HepG2 (cell line): ENCODE data around the gene RPL27A. TPM values are rescaled to one million over a fixed set of nuclear protein-coding genes. Genes with fewer than 3 reads are reported as not detected.
A peak's percentile ranks its signal among the peaks of the same experiment; 100 is the strongest.

ENCODE experiments used
- ASH2L ChIP-seq: fragments of 300-600, 200-600 bp; sonication (generic); IDR thresholded peaks from 2 replicates; pipeline ENCODE4 v1.7.0; 2017; ENCODE audit warnings: low read depth, mild to moderate bottlenecking, moderate library complexity, mixed read lengths, low read length; ENCODE audit not compliant: insufficient read length
- CENPT ChIP-seq: sonication (generic); formaldehyde crosslinking; IDR thresholded peaks from 2 replicates; pipeline ENCODE4 v1.8.0; 2022; ENCODE audit warnings: low read depth, mild to moderate bottlenecking, moderate library complexity, missing genetic modification reagents
- DMAP1 ChIP-seq: IDR thresholded peaks from 2 replicates; pipeline ENCODE4 v1.6.1; 2016
- ELF1 ChIP-seq: sonication (generic); formaldehyde crosslinking; IDR thresholded peaks from 2 replicates; pipeline ENCODE4 v1.4.0; 2020; ENCODE audit warnings: missing genetic modification reagents
- ELF4 ChIP-seq: sonication (generic); formaldehyde crosslinking; IDR thresholded peaks from 2 replicates; pipeline ENCODE4 v1.5.0; 2020; ENCODE audit warnings: missing genetic modification reagents, mild to moderate bottlenecking, moderate library complexity, borderline replicate concordance
- FOSL2 ChIP-seq: sonication (generic); formaldehyde crosslinking; IDR thresholded peaks from 2 replicates; pipeline ENCODE4 v1.4.0; 2020; ENCODE audit warnings: missing genetic modification reagents
- MAFG ChIP-seq: sonication (generic); formaldehyde crosslinking; IDR thresholded peaks from 2 replicates; pipeline ENCODE4 v1.5.1; 2020; ENCODE audit warnings: mild to moderate bottlenecking, missing genetic modification reagents
- NFKB2 ChIP-seq: sonication (generic); formaldehyde crosslinking; IDR thresholded peaks from 2 replicates; pipeline ENCODE4 v1.4.0; 2020; ENCODE audit warnings: missing genetic modification reagents, borderline replicate concordance
- NR3C1 ChIP-seq: sonication (generic); formaldehyde crosslinking; IDR thresholded peaks from 2 replicates; pipeline ENCODE4 v1.4.0; 2020; ENCODE audit warnings: missing genetic modification reagents
- SP5 ChIP-seq: IDR thresholded peaks from 2 replicates; pipeline ENCODE4 v1.6.1; 2016; ENCODE audit warnings: low read depth, borderline replicate concordance
- THAP9 ChIP-seq: sonication (generic); formaldehyde crosslinking; IDR thresholded peaks from 2 replicates; pipeline ENCODE4; 2020; ENCODE audit warnings: missing genetic modification reagents, mild to moderate bottlenecking, borderline replicate concordance
- THYN1 ChIP-seq: sonication (generic); formaldehyde crosslinking; IDR thresholded peaks from 2 replicates; pipeline ENCODE4 v1.8.1; 2023; ENCODE audit warnings: low read depth, mild to moderate bottlenecking, moderate library complexity, missing genetic modification reagents, borderline replicate concordance
- ZBTB20 ChIP-seq: sonication (generic); formaldehyde crosslinking; IDR thresholded peaks from 2 replicates; pipeline ENCODE4 v1.8.1; 2023; ENCODE audit warnings: missing genetic modification reagents, low read depth, mild to moderate bottlenecking, borderline replicate concordance
- ZNF263 ChIP-seq: sonication (generic); formaldehyde crosslinking; IDR thresholded peaks from 2 replicates; pipeline ENCODE4 v1.4.0; 2020; ENCODE audit warnings: missing genetic modification reagents
- ZNF33B ChIP-seq: sonication (generic); formaldehyde crosslinking; IDR thresholded peaks from 2 replicates; pipeline ENCODE4 v1.5.1; 2020; ENCODE audit warnings: mild to moderate bottlenecking, missing genetic modification reagents
- ZNF350 ChIP-seq: sonication (generic); formaldehyde crosslinking; IDR thresholded peaks from 2 replicates; pipeline ENCODE4 v1.4.0; 2020; ENCODE audit warnings: mild to moderate bottlenecking, low read depth, missing genetic modification reagents, borderline replicate concordance
- ZNF362 ChIP-seq: sonication (generic); formaldehyde crosslinking; IDR thresholded peaks from 2 replicates; pipeline ENCODE4 v1.4.0; 2020; ENCODE audit warnings: missing genetic modification reagents, mild to moderate bottlenecking, borderline replicate concordance
- ZNF670 ChIP-seq: sonication (generic); formaldehyde crosslinking; IDR thresholded peaks from 2 replicates; pipeline ENCODE4 v1.8.0; 2022; ENCODE audit warnings: mild to moderate bottlenecking, missing genetic modification reagents, borderline replicate concordance
- ZNF768 ChIP-seq: sonication (generic); formaldehyde crosslinking; IDR thresholded peaks from 2 replicates; pipeline ENCODE4 v1.4.0; 2020; ENCODE audit warnings: missing genetic modification reagents
- ZSCAN29 ChIP-seq: sonication (generic); formaldehyde crosslinking; conservative IDR thresholded peaks from 2 replicates; pipeline ENCODE4 v1.4.0; 2020; ENCODE audit warnings: mild to moderate bottlenecking, missing genetic modification reagents
- ZSCAN30 ChIP-seq: sonication (generic); formaldehyde crosslinking; IDR thresholded peaks from 2 replicates; pipeline ENCODE4 v1.5.0; 2020; ENCODE audit warnings: mild to moderate bottlenecking, missing genetic modification reagents
- polyA plus RNA-seq, 8 experiments: library from polyadenylated mRNA; depleted of rRNA in 3 of 8; stranded (reverse) in 7 of 8; unstranded in 1 of 8; fragments of >200 nt; fragmentation: Illumina TruSeq in 4 of 8; extraction: Trizol in 4 of 8; gene quantifications; 2 replicates each; pipeline versions ENCODE4 v1.2.1 to v1.2.3, GENCODE V29; 2011 to 2016; ENCODE audit warnings: low read depth in 4 of 8, missing spikeins in 1 of 8, mixed read lengths in 1 of 8; ENCODE audit not compliant: insufficient read depth in 1 of 8
- total RNA-seq, 5 experiments: library from RNA; depleted of rRNA; stranded (reverse); fragments of >200 nt; fragmentation: Illumina TruSeq; extraction: Trizol; gene quantifications; 2 replicates each; pipeline ENCODE4 v1.2.3, GENCODE V29; 2016; ENCODE audit warnings: low read depth in 1 of 5
- TF ChIP-seq, protein P1 (sequence below), 2 experiments: sonication (generic) in 1 of 2; formaldehyde crosslinking in 1 of 2; IDR thresholded peaks; 2 replicates each; pipeline versions ENCODE4 v1.5.1 to v1.6.1; 2011 to 2020; ENCODE audit warnings: borderline replicate concordance in 1 of 2, low read depth in 1 of 2, low read length in 1 of 2, mild to moderate bottlenecking in 1 of 2, missing genetic modification reagents in 1 of 2, moderate library complexity in 1 of 2

RPL27A gene
- total and polyA plus RNA-seq, 2 of the 13 experiments (the other 11 are each of a cell fraction or from before 2014, with no cell fraction given), result 1,531 to 2,153 TPM

DNA sequence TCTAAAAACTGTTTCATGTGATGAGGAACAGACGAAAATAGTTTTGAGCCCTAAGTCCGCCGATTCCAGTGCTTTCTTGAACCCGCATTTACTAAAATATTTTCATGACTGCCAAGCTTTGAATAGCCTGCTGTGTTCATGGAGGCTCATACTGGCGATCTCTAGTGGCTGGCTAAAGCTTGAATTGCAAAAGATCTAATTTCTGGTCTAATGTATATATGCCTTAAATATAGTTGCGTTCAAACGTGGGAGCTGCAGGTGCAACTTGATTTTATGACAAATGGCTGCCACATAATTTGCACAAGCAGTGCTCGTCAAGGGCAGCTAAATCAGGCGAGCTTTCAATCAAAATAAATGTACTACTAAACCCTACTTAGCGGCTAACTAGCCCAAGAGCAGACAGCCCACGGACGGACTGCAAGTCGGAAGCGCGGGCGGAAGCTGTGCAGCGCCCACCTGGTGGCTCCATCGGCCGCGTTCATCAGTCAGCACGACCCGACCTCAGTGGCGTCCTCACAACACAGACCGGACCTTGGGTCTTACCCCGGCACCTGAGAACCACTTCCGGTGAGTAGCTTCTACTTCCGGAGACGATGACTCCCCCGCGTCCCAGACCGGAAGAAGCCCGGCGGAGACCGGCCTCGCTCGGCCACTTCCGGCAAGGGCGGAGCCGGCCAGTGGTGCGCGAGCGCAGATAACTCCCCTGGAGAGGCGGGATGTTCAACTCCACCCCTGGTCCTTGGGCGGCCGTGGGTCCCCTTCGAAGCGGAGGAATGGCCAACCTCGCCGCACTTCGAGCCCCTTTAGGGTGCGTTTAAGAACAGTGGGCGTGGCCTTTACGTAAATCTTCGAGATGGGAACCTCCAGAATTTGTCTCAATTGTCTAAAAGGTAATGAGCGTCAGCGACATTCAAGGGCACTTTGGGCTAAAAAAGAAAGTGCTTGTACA lies 6.1 kb downstream of the RPL27A start (continued):
- TF ChIP-seq THAP9 (CRISPR knock-in tag) (peak; percentile 96), ELF1 (peak; percentile 98), ZSCAN30 (CRISPR knock-in tag) (0 out of 2 replicates have a peak, but pooled peaks have one; percentile 29), ZNF33B (CRISPR knock-in tag) (no peak), ZBTB20 (CRISPR knock-in tag) (peak; percentile 72; the same call in 1 of the 2 replicates), ZNF768 (CRISPR knock-in tag) (peak; percentile 89), THYN1 (CRISPR knock-in tag) (no peak), DMAP1 (CRISPR knock-in tag) (peak; percentile 69; the same call in 1 of the 2 replicates), CENPT (CRISPR knock-in tag) (peak; percentile 79; the same call in 1 of the 2 replicates), ZNF263 (CRISPR knock-in tag) (peak; percentile 77), ZNF670 (CRISPR knock-in tag) (peak; percentile 76), ZNF350 (peak; percentile 94), NFKB2 (peak; percentile 87), NR3C1 (CRISPR knock-in tag) (no peak), SP5 (peak; percentile 67; the same call in 1 of the 2 replicates), ZNF362 (peak; percentile 43; the same call in 1 of the 2 replicates), ASH2L (peak; percentile 84), ELF4 (CRISPR knock-in tag) (peak; percentile 86), FOSL2 (peak; percentile 83), ZSCAN29 (0 out of 2 replicates have a peak, but pooled peaks have one; percentile 86), MAFG (no peak)
- TF ChIP-seq, protein P1, sequence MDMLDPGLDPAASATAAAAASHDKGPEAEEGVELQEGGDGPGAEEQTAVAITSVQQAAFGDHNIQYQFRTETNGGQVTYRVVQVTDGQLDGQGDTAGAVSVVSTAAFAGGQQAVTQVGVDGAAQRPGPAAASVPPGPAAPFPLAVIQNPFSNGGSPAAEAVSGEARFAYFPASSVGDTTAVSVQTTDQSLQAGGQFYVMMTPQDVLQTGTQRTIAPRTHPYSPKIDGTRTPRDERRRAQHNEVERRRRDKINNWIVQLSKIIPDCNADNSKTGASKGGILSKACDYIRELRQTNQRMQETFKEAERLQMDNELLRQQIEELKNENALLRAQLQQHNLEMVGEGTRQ (IDR thresholded peaks at IDR 0.05; ENCODE audit: low read depth, low read length), result no peak
- TF ChIP-seq, protein P1 (CRISPR knock-in tag; IDR thresholded peaks at IDR 0.05; ENCODE audit: borderline replicate concordance), result no peak
